ENCODE results near the gene PXMP4.

DNA sequence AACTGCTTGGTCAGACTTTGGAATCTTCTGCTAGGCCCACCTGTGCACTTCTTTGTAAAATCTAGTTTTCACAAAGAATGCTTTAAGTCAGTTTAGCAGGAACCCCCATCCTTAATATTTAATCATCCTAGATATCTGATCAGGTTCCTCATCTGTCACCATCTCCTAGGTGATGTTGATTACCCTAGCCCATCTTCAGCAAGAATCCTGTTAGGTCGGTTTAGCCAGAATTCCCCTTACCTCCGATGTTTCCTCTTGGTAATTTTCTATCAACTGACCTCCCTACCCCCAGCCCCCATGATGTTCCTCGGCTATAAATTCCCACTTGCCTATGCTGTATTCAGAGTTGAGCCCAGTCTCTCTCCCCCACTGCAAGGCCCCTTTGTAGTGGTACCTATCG lies 9.0 kb upstream of the PXMP4 start:
- TF ChIP-seq POLR2AphosphoS5 (IDR thresholded peaks at IDR 0.05; ENCODE audit: borderline replicate concordance, low read depth, low read length): no peak
- TF ChIP-seq EZH2 (IDR thresholded peaks at IDR 0.05): no peak
